IMR-90 (cell line): ENCODE data around the gene MDH1.

ENCODE experiments used
- CEBPB ChIP-seq: IDR thresholded peaks from 2 replicates; pipeline ENCODE4 v1.6.1; 2012; ENCODE audit warnings: low read depth, low read length, improper control_type of control experiment
- CHD1 ChIP-seq: IDR thresholded peaks from 2 replicates; pipeline ENCODE4 v1.6.1; 2012; ENCODE audit warnings: low read depth, low read length, improper control_type of control experiment
- CTCF ChIP-seq: conservative IDR thresholded peaks from 2 replicates; pipeline ENCODE4 v1.5.1; 2012; ENCODE audit warnings: mild to moderate bottlenecking, low read depth, low read length, improper control_type of control experiment
- MAFK ChIP-seq: IDR thresholded peaks from 2 replicates; pipeline ENCODE4 v1.6.1; 2012; ENCODE audit warnings: low read depth, low read length, improper control_type of control experiment
- MAZ ChIP-seq: IDR thresholded peaks from 2 replicates; pipeline ENCODE4 v1.6.1; 2012; ENCODE audit warnings: low read depth, mild to moderate bottlenecking, low read length, improper control_type of control experiment, moderate library complexity, borderline replicate concordance
- MXI1 ChIP-seq: IDR thresholded peaks from 2 replicates; pipeline ENCODE4 v1.6.1; 2012; ENCODE audit warnings: low read depth, mild to moderate bottlenecking, low read length, moderate library complexity, borderline replicate concordance
- NFE2L2 ChIP-seq: fragments of 150-350 bp; IDR thresholded peaks from 2 replicates; pipeline ENCODE4 v1.6.1; 2016; ENCODE audit warnings: low read depth, mild to moderate bottlenecking, low read length
- POLR2A ChIP-seq: IDR thresholded peaks from 2 replicates; pipeline ENCODE4 v1.6.1; 2012; ENCODE audit warnings: mild to moderate bottlenecking, low read depth, low read length
- RAD21 ChIP-seq: IDR thresholded peaks from 2 replicates; pipeline ENCODE4 v1.6.1; 2012; ENCODE audit warnings: low read length, improper control_type of control experiment
- RCOR1 ChIP-seq: IDR thresholded peaks from 2 replicates; pipeline ENCODE4 v1.6.1; 2012; ENCODE audit warnings: mild to moderate bottlenecking, low read length, improper control_type of control experiment; ENCODE audit not compliant: insufficient replicate concordance
- RFX5 ChIP-seq: IDR thresholded peaks from 2 replicates; pipeline ENCODE4 v1.8.0; 2012; ENCODE audit warnings: low read depth, mild to moderate bottlenecking, low read length, moderate library complexity
- SMC3 ChIP-seq: fragments of 150-350 bp; IDR thresholded peaks from 2 replicates; pipeline ENCODE4 v1.6.1; 2016; ENCODE audit warnings: low read depth, mild to moderate bottlenecking, antibody characterized with exemption, low read length, moderate library complexity
- USF2 ChIP-seq: fragments of 150-350 bp; IDR thresholded peaks from 2 replicates; pipeline ENCODE4 v1.6.1; 2017; ENCODE audit warnings: mild to moderate bottlenecking, antibody characterized with exemption, low read length, low read depth

GRCh38 chr2:63619328-63619727 lies 30.6 kb downstream of the MDH1 start:
- TF ChIP-seq RFX5, result no peak
- TF ChIP-seq CTCF, result no peak
- TF ChIP-seq USF2, result no peak
- no peak for TF ChIP-seq RCOR1
- no peak for TF ChIP-seq MXI1
- TF ChIP-seq MAZ, result no peak
- no peak for TF ChIP-seq POLR2A
- TF ChIP-seq CEBPB, result no peak
- no peak for TF ChIP-seq RAD21
- no peak for TF ChIP-seq SMC3
- no peak for TF ChIP-seq MAFK
- TF ChIP-seq NFE2L2, result no peak
- no peak for TF ChIP-seq CHD1
